Left colon (tissue), 2 donors: ENCODE results near the gene NOTUM. TPM values are rescaled to one million over a fixed set of nuclear protein-coding genes. Genes with fewer than 3 reads are reported as not detected.

Experiments
- ATAC-seq: fragments of 200-7000 bp; cut with Tn5 transposase; one replicate; pipeline ENCODE4 v1.9.1; 2020; ENCODE audit warnings: mild to moderate bottlenecking, moderate library complexity
- DNase-seq, 2 donors: peaks; one replicate each; pipeline ENCODE4 v3.0.0-alpha.2; 2020
- intact Hi-C, 2 donors: fragments of 100-400 bp; cut with DNase I in 1 of 2; cut with micrococcal nuclease in 1 of 2; formaldehyde crosslinking; loops; one replicate each; pipeline versions ENCODE4 v1.11.2 to v1.14.0; 2022; cut with DNase I, micrococcal nuclease
- total RNA-seq, 2 donors: library from RNA; stranded (reverse); fragmentation: NEBNext Ultra II Directional; extraction: Animal tissue kit (Norgen Biotek cat#: 25700); gene quantifications; one replicate each; pipeline ENCODE4 v1.2.1, GENCODE V29; 2021
- donor health status: DM: no; HTN: no; CAD: no.
- donor health status: DM: yes; HTN: yes; CAD: no.

NOTUM gene
- total RNA-seq, 2 donors from 2014 or later = not detected

DNA sequence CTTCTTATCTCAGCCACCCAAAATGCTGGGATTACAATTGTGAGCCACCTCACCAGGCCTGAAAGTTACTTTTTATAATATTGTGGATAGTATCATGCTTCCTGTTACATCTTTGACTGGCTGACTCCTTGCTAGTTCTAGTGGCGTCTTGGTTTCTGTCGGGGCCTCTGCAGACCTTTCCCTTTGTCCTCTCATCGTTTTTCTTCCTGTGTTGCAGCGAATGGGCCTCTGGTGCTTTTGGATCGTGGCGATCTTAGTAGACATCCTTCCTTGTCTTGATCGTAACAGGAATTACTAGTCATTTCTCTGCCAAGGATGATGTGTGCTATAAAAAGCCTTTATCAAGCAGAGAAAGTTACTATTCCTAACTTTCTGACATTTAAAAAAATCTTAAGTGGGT, 37.2 kb upstream of the NOTUM start:
- ATAC-seq (no peak), DNase-seq (no peak)
- intact Hi-C loops = no loop called here

DNA sequence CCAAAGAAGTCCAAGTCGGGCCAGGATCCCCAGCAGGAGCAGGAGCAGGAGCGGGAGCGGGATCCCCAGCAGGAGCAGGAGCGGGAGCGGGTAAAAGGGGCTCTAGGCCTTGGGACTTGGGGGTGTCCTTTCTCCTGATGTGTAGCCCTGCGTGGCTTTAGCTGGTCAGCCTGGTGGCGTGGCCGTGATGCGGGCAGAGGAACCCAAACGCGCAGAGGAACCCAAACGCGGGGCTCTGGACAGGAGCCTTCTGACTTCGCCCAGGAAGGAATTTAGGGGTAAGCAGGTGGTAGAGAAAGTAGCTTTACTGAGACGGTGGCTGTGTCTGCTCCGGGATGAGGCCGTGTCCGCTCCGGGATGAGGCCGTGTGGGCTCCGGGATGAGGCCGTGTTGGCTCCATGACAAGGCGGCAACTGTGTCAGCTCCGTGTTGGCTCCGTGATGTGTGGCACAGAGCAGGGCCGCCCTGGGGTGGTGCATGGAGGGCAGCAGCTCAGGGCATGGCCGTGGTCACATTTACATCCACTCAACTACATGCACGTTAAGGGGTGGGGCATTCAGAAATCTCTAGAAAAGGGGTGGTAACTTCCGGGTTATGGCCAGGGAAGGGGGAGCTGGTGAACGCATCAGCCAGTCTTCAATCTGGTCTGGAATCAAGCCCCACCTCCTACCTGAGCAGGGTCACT, 35.9 kb upstream of the NOTUM start:
- DNase-seq (no peak), ATAC-seq (no peak)
- intact Hi-C loops = no loop called here

- intact Hi-C loops = no loop called here
- DNase-seq (no peak), ATAC-seq (no peak)
Measured at GRCh38 chr17:81996232-81996756, 35.3 kb upstream of the NOTUM start.

- no peak for DNase-seq
- intact Hi-C loops = no loop called here
- no peak for ATAC-seq
Measured at GRCh38 chr17:81995463-81996231, 34.7 kb upstream of the NOTUM start.

DNA sequence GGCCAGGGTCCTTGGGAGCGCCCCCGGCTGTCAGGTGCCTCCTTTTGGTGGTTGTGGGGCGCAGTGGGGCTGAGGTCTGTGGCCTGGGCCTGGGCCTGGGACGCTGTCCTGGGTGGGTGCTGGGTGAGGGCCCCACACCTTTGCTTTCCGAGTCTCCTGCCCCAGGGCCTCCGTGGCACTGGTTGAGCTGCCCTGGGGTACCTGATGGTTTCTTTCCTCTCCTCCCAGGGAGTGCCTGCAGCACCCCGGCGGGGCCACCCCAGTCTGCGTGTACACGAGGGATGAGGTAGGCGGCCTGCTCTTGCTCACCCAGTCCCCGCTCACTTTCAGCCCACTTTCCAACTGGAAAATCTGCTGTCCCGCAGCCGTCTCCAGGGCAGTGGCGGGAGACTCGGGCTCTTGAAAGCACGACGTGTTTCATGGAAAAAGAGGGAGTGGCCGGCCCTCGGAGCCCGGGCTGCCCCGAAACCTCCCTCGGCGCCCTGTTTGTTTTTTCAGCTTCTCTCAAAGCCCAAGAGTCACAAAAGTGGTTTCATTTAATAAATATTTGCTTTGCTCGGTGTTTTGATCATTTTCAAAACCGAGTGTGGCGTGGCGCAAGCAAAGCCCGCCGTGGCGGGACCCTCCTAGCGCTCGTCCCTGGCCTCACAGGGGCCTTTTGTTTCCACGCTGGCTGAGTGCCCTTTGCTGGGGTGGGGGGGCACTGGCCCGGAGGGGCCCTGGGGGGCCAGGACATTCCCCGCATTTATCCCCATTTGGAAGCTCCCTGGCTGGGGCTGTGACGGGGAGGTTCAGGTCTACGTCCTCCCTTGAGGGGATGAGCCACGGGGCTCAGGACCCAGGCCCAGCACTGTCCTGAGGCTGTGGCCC, 33.8 kb upstream of the NOTUM start:
- ATAC-seq = no peak
- no peak for DNase-seq
- intact Hi-C loops = no loop called here

- ATAC-seq = no peak
- DNase-seq = no peak
Measured at GRCh38 chr17:81993729-81994592, 33.0 kb upstream of the NOTUM start.

DNA sequence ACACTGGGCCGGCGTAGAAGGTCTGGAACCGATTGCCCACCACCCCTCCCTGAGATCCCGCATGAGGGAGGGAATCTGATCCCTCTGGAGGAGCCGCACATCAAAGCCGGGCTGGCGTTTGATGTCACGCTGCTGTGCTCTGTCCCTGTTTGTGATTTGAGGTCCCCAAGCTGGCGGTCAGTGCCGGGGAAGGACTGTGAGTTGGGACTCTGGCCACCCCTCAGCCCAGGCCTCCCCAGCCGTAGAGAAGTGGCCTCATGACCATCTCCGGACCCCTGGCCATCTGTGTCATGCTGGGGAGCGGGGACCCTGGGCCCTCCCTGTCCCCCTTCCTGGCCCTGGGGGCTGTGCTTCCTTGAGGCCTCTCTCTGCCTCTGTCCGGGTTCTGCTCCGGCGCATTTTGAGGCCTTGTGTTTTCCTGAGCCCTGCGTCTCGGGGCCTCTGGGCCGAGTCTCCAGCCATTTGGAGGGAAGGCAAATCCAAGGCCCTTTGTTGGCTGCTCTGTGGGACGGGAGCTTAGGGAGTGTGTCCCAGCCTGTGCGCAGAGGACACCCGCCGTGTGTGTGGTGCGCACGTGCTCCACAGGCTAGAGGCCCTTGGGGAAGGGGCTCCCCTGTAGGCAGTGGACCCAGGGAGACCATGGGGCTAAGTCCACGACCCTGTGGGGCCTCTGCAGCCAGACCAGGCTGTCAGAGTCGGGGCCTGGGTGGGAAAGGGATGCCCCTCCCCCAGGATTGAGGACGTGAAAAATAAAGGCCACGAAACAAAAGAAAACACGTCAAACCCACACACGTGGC, 31.5 kb upstream of the NOTUM start:
- ATAC-seq (peak; percentile 2), DNase-seq (no peak)
- intact Hi-C loops = no loop called here

More at GRCh38 chr17:81993729-81994592, 33.0 kb upstream of the NOTUM start:
- intact Hi-C loops = no loop called here

GRCh38 chr17:81991684-81992305, 30.8 kb upstream of the NOTUM start:
- intact Hi-C loops = no loop called here
- DNase-seq (peak; percentile 90 to 91), ATAC-seq (peak; percentile 96)

DNA sequence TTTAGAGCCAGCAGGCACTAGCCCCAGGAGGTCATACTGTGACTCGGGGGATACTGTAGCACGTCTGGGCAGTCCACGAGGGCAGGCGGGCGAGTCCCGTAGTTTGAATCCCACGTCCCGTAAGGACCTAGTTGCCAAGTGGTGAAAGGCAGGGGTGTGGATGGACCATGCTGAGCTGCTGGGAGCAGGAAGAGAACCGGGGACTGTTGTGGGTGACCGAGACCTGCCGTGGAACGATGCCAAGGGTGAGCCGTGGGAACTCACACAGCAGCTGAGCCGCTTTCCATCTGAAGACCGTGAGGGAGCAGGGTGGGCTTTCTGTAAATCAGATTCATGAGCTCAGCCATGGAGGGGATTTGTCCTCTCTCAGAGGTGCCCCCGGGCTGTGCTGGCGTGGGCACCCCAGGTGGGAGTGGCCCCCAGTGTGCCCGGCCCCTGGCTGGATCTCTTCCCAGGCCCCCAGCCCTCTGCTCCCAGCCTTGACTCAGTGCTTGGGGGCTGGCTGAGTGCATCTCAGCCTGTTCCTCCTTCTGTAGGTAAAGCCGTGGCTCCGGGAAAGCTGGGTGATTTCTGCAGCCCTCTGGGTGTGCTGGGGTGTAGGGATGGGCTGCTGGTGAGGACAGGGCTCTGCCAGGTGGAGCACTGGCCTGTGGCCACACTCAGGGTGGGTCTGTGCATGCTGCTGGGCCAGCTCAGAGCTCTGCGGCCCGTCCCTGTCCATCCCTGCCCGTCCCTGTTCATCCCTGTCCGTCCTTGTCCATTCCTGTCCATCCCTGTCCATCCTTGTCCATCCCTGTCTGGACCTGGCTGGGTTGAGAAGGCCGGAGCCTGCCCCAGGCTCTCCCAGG, 30.1 kb upstream of the NOTUM start:
- intact Hi-C loops = no loop called here
- DNase-seq = no peak
- peak; percentile 23 for ATAC-seq

DNA sequence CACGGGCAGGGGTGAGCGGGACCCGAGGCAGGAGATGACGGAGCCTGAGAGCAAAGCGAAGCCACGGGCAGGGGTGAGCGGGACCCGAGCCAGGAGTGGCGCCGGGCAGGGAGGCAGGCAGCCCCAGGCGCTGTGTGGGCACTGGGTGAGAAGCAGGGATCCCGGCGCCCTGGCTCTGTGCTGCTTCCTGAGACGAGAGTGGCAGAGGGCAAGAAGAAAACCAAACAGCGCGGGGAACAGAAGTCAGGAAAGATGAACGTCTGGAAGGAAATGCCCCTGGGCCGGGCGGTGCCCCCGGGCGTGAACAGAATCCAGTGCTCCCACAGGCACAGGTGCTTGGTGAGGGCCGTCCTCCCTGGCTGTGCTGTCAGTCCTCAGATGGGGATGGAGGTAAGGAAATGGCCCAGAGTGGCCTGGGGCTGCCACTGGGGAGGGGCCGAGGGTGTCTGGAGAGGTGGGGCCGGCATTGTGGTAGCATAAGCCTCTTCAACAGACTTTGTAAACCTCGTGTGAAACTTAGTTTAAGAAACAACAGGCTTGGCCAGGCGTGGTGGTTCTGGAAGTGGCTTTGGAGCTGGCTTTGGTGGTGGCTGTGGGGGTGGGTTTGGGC, 26.3 kb upstream of the NOTUM start:
- ATAC-seq = no peak
- DNase-seq = no peak
- intact Hi-C loops = no loop called here

- intact Hi-C loops = no loop called here
- ATAC-seq (no peak), DNase-seq (no peak)
Measured at GRCh38 chr17:81986606-81987005, 25.6 kb upstream of the NOTUM start.

- DNase-seq (no peak), ATAC-seq (no peak)
- intact Hi-C loops = no loop called here
Measured at GRCh38 chr17:81984773-81985410, 23.9 kb upstream of the NOTUM start.

- intact Hi-C loops = no loop called here
- DNase-seq (no peak), ATAC-seq (no peak)
Measured at GRCh38 chr17:81983639-81984373, 22.8 kb upstream of the NOTUM start.

DNA sequence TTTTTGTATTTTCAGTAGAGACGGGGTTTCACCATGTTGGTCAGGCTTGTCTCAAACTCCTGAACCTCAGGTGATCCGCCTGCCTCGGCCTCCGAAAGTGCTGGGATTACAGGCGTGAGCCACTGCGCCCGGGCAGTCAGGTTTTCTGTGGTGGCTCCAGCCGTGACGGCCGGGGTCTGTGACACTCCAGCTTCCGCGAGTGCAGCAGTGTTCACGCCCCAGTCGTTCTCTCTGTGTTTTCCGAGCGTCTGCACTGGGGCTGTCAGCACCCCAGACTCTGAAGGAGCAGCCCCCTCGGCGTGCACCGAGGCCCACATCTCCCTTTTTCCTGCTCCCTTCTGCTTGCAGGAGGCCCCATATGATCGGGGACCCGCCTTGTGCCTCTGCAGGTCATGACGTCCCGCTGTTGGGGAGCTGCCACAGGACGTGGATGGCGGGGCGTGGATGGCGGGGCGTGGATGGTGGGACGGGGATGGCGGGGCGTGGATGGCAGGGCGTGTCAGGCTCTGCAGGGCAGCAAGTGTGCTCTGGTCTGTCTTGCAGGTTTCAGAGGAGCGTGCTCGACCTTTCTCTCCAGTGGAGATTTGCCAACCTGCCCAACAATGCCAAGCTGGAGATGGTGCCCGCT, 22.1 kb upstream of the NOTUM start:
- ATAC-seq = peak; percentile 32
- intact Hi-C loops = no loop called here
- no peak for DNase-seq
